Activated CD8-positive, alpha-beta memory T cell treated with anti-CD3 and anti-CD28 coated beads, Interleukin-2, amount 50 U/mL, for 48 hours (primary cell): Measurements from ENCODE around the gene RBMY1D.
"Not testable (repeated sequence)": the region's sequence is repeated elsewhere in the genome, so short reads cannot be mapped to it uniquely, and the experiment has no call there.

Experiments used
- DNase-seq: peaks from one replicate; pipeline ENCODE4 v3.0.0-alpha.2; 2020

RBMY1D gene

DNA sequence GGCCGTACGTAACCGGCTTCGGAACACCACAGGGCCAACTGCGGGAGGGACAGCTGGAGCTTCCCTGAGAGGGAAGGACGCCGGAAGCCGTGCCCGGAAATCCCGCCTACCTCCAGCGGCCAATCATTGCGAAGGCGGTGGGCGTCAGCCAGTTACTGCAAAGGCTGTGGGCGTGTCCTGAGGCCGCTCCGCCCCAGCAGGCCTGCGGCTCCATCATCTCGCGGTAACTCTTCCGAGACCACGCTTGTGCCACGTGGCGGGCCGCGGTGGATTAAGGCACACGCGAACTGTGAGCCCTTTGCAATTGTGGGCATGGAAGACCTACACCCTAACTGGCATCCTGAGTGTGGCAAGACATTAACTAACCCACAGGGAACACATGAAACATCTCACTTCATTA is at the start of gene RBMY1D:
Gene RBMY1D (minus strand): TSS at position 101 of the 400 bp plus-strand sequence. CDS start 2,013 bp downstream, outside the sequence.
- not testable (repeated sequence) for DNase-seq

GRCh38 chrY:21917932-21918331 is 23.6 kb upstream of the RBMY1D start, which contains the start of gene RBMY1E:
TSS of gene RBMY1E (minus strand) at chrY:21918032. CDS start at chrY:21916054, 1,978 bp downstream.
- not testable (repeated sequence) for DNase-seq

- not testable (repeated sequence) for DNase-seq
These were observed 24.8 kb downstream of the RBMY1D start for GRCh38 chrY:21869407-21870076.

GRCh38 chrY:21845481-21845880 is 48.8 kb downstream of the RBMY1D start:
- DNase-seq: no peak

DNA sequence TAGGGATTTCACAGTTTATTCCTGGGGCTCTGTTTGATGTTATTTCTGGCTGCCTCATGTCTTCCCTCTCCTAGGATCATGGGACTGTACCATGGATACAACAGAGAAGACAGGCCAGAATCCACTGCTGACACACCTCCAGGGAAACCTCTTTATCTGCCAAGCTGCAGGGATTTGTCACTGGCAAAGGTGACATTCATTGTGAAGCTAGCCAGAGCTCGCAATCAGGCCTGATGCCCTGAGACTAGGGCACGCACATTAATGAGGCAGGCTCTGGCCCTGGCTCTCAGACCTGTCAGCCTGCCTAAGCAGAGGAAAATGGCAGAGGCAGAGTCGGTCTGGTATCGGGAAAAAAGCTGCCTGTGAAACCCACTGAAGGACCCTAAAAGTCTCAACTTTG is 52.2 kb downstream of the RBMY1D start:
- DNase-seq: no peak

GRCh38 chrY:21839489-21839888 is 54.8 kb downstream of the RBMY1D start:
- no peak for DNase-seq

- no peak for DNase-seq
These were observed 58.0 kb downstream of the RBMY1D start for GRCh38 chrY:21836343-21836742.

DNA sequence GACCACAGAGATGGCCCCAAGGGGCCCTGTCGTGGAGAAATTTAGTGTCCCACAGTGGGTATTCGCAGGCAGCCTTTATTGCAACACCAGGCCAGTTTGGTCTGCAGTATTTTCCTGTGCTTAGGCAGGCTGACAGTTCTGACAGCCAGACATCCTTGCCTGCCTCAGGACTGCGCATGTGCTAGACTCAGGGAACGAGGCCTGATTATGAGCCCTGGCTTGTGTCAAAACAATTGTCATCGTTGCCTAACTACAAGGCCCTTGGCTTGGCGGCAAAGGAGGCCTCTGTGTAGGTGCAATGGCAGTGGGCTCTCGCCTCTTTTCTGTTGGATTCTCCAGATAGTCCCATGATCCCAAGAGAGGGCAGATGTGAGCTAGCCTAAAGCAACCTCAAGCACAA is 59.3 kb downstream of the RBMY1D start:
- DNase-seq: no peak
